PC-9 (cell line): Measurements from ENCODE around the gene CD59. TPM values are rescaled to one million over a fixed set of nuclear protein-coding genes. Genes with fewer than 3 reads are reported as not detected.

ENCODE experiments used
- BruUV-seq: library from RNA; stranded (reverse); fragments of 400-500 nt; replicated peaks from 2 replicates; lab custom pipeline; 2021; lab: Mats Ljungman, UMichigan
- CTCF ChIA-PET: fragments of 300-600 bp; sonication (Branson Sonifier 250); formaldehyde crosslinking; loops from one replicate; lab custom pipeline; 2022; ENCODE audit warnings: antibody characterized with exemption; lab: Charles Lee
- POLR2A ChIA-PET: fragments of 300-600 bp; sonication (Branson Sonifier 250); formaldehyde crosslinking; loops from one replicate; lab custom pipeline; 2022; ENCODE audit warnings: antibody characterized with exemption; ENCODE audit not compliant: unreplicated experiment; lab: Charles Lee
- DNase-seq, 2 experiments: peaks; one replicate each; pipeline versions ENCODE4 v3.0.0 to v3.0.0-alpha.2; 2015 to 2022; ENCODE audit warnings: mixed read lengths in 1 of 2
- H2AFZ ChIP-seq: fragments of 200-600 bp; sonication (generic); 2 replicates; pipeline ENCODE4 v1.8.1; 2017; ENCODE audit warnings: antibody characterized with exemption
- H3F3A ChIP-seq: fragments of 200-600 bp; sonication (generic); 2 replicates; pipeline ENCODE4 v1.8.1; 2017; ENCODE audit warnings: antibody characterized with exemption, mild to moderate bottlenecking, low read depth; ENCODE audit not compliant: insufficient read depth
- H3K27ac ChIP-seq: fragments of 200-600 bp; sonication (generic); 2 replicates; pipeline ENCODE4 v1.6.1; 2016; ENCODE audit warnings: mixed run types
- H3K27me3 ChIP-seq: fragments of 200-600 bp; sonication (generic); 2 replicates; pipeline ENCODE4 v1.6.1; 2016; ENCODE audit warnings: low read depth, mixed run types; ENCODE audit not compliant: insufficient read depth
- H3K36me3 ChIP-seq: fragments of 200-600 bp; sonication (generic); 2 replicates; pipeline ENCODE4 v1.6.1; 2016; ENCODE audit warnings: low read depth, mixed run types
- H3K4me1 ChIP-seq: fragments of 200-600 bp; sonication (generic); replicated peaks from 2 replicates; pipeline ENCODE4 v1.6.1; 2016; ENCODE audit warnings: mixed run types; ENCODE audit not compliant: insufficient read depth
- H3K4me2 ChIP-seq: fragments of 200-600 bp; sonication (generic); 2 replicates; pipeline ENCODE4 v1.6.1; 2017; ENCODE audit warnings: mixed run types
- H3K4me3 ChIP-seq: fragments of 200-600 bp; sonication (generic); 2 replicates; pipeline ENCODE4 v1.6.1; 2016; ENCODE audit warnings: mixed run types
- H3K79me2 ChIP-seq: fragments of 200-600 bp; sonication (generic); 2 replicates; pipeline ENCODE4 v1.6.1; 2017; ENCODE audit warnings: low read depth, mixed run types
- H3K9me2 ChIP-seq: fragments of 200-600 bp; sonication (generic); 2 replicates; pipeline ENCODE4 v1.8.1; 2017; ENCODE audit warnings: mild to moderate bottlenecking; ENCODE audit not compliant: insufficient read depth
- H3K9me3 ChIP-seq: fragments of 200-600 bp; sonication (generic); 2 replicates; pipeline ENCODE4 v1.8.1; 2016; ENCODE audit warnings: low read depth; ENCODE audit not compliant: insufficient read depth
- H4K20me1 ChIP-seq: fragments of 200-600 bp; sonication (generic); 2 replicates; pipeline ENCODE4 v1.8.1; 2017; ENCODE audit not compliant: insufficient read depth
- EZH2 ChIP-seq: fragments of 200-600 bp; sonication (generic); IDR thresholded peaks from 2 replicates; pipeline ENCODE4 v1.8.0; 2017; ENCODE audit warnings: antibody characterized with exemption, low read depth
- intact Hi-C: fragments of 100-400 bp; cut with micrococcal nuclease; formaldehyde crosslinking; loops from one replicate; pipeline ENCODE4 v1.10.0; 2022; ENCODE audit not compliant: unreplicated experiment
- total RNA-seq: library from RNA; stranded (reverse); gene quantifications from 2 replicates; pipeline ENCODE4 v1.2.3, GENCODE V29; 2021
- TF ChIP-seq, protein P1 (sequence below): fragments of 200-600 bp; sonication (generic); conservative IDR thresholded peaks from 2 replicates; pipeline ENCODE4 v1.6.1; 2017; ENCODE audit warnings: mixed run types, antibody characterized with exemption, mild to moderate bottlenecking, moderate library complexity

CD59 gene
- total RNA-seq, 1 experiment from 2014 or later = 291 TPM

GRCh38 chr11:33724644-33725035 is 11.6 kb downstream of the CD59 start:
- H3K27ac ChIP-seq = peak overlapping the region; percentile 67
- H3K4me2 ChIP-seq = 0 out of 2 replicates have a peak overlapping the region, but pooled peaks have one; percentile 7
- no peak for TF ChIP-seq EZH2
- TF ChIP-seq, protein P1, sequence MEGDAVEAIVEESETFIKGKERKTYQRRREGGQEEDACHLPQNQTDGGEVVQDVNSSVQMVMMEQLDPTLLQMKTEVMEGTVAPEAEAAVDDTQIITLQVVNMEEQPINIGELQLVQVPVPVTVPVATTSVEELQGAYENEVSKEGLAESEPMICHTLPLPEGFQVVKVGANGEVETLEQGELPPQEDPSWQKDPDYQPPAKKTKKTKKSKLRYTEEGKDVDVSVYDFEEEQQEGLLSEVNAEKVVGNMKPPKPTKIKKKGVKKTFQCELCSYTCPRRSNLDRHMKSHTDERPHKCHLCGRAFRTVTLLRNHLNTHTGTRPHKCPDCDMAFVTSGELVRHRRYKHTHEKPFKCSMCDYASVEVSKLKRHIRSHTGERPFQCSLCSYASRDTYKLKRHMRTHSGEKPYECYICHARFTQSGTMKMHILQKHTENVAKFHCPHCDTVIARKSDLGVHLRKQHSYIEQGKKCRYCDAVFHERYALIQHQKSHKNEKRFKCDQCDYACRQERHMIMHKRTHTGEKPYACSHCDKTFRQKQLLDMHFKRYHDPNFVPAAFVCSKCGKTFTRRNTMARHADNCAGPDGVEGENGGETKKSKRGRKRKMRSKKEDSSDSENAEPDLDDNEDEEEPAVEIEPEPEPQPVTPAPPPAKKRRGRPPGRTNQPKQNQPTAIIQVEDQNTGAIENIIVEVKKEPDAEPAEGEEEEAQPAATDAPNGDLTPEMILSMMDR = no peak
- peaks cover 25% of the 10 kb centered on the region for H3K36me3 ChIP-seq
- no peak for DNase-seq
- H2AFZ ChIP-seq = no peak overlapping the region
- H3F3A ChIP-seq = peaks cover 24% of the 10 kb centered on the region; the same call in 1 of the 2 replicates
- H3K4me1 ChIP-seq = peaks cover 38% of the 10 kb centered on the region
- peaks cover 91% of the 10 kb centered on the region for H3K79me2 ChIP-seq
- H3K9me2 ChIP-seq = no peaks in the 10 kb centered on the region
- no peak overlapping the region for H3K4me3 ChIP-seq
- CTCF ChIA-PET = no interaction called here
- no peaks in the 10 kb centered on the region for H3K27me3 ChIP-seq
- POLR2A ChIA-PET = no interaction called here
- peaks cover 33% of the 10 kb centered on the region for H4K20me1 ChIP-seq
- H3K9me3 ChIP-seq = no peaks in the 10 kb centered on the region
- intact Hi-C loops = no loop called here
- BruUV-seq = no TSS peak

- H2AFZ ChIP-seq = no peak overlapping the region
- no peak overlapping the region for H3K4me3 ChIP-seq
- intact Hi-C loops = loop anchor here (1.0 kb wide), 2 partner anchors 11 to 33 kb away; no protein-coding TSS in a partner anchor
- H3F3A ChIP-seq = peaks cover 33% of the 10 kb centered on the region; the same call in 1 of the 2 replicates
- peak; percentile 72 to 77 for DNase-seq
- peak overlapping the region; percentile 67 for H3K27ac ChIP-seq
- peaks cover 31% of the 10 kb centered on the region for H4K20me1 ChIP-seq
- H3K79me2 ChIP-seq = peaks cover 86% of the 10 kb centered on the region
- no TSS peak for BruUV-seq
- H3K9me3 ChIP-seq = no peaks in the 10 kb centered on the region
- H3K9me2 ChIP-seq = no peaks in the 10 kb centered on the region
- CTCF ChIA-PET = interaction anchor here (0.5 kb wide), 1 partner anchor 13 kb away, joined by 6 read pairs; the partner anchor contains the start of gene CD59
- H3K36me3 ChIP-seq = peaks cover 33% of the 10 kb centered on the region
- peaks cover 38% of the 10 kb centered on the region for H3K4me1 ChIP-seq
- no peaks in the 10 kb centered on the region for H3K27me3 ChIP-seq
- POLR2A ChIA-PET = interaction anchor here (0.6 kb wide), 1 partner anchor 33 kb away, joined by 7 read pairs; no protein-coding TSS in a partner anchor
- TF ChIP-seq, protein P1 = no peak
- no peak for TF ChIP-seq EZH2
- H3K4me2 ChIP-seq = peak overlapping the region; percentile 27
Observed at GRCh38 chr11:33723238-33723881, 12.9 kb downstream of the CD59 start.

DNA sequence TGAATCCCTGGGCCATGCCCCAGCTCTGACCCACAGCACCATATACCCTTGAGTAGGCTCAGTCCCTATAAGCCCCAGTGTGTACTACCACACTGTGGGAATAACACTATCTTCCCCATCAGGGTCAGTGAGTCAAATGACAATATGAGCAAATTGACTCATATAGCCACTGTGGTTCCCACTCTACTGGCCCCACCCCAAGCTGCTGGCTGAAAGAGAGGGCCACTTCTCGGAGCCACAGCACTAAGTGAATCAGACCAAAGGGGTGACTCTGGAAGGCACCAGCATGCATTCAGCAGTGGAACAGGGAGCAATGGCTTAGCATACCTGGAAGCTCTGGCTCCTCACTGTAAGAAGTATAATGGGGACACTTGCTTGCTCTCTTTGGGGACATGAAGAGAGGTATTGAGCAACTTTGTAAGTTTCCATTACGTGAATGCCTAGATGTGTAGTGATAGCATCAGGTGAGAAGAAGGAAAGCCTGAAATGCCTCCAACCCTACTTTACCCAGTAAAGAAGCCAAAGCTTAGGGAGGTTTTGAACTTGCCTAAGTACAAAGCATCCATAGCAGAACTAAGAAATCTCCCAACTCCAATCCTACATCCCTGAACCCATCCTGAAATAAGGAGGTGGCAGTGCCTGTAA is 13.5 kb downstream of the CD59 start:
- Histone ChIP-seq H3K79me2 (peaks cover 80% of the 10 kb centered on the region), H3K36me3 (peaks cover 38% of the 10 kb centered on the region), H3K9me3 (no peaks in the 10 kb centered on the region), H2AFZ (no peak overlapping the region), H3K9me2 (no peaks in the 10 kb centered on the region), H3F3A (peaks cover 38% of the 10 kb centered on the region; the same call in 1 of the 2 replicates), H4K20me1 (peaks cover 31% of the 10 kb centered on the region), H3K27ac (peak overlapping the region; percentile 67), H3K27me3 (no peaks in the 10 kb centered on the region), H3K4me3 (no peak overlapping the region), H3K4me2 (peak overlapping the region; percentile 27), H3K4me1 (peaks cover 38% of the 10 kb centered on the region)
- intact Hi-C loops = loop anchor here (1.0 kb wide), 2 partner anchors 12 to 32 kb away; no protein-coding TSS in a partner anchor
- TF ChIP-seq EZH2 = no peak
- TF ChIP-seq, protein P1 = no peak
- TSS peak; percentile 91 for BruUV-seq
- CTCF ChIA-PET = interaction anchor here (0.6 to 1.2 kb wide), 2 partner anchors 12 to 20 kb away, joined by 3 to 4 read pairs; no protein-coding TSS in a partner anchor
- POLR2A ChIA-PET = interaction anchor here (0.6 to 0.8 kb wide), 2 partner anchors 31 to 32 kb away, joined by 7 to 8 read pairs; no protein-coding TSS in a partner anchor
- DNase-seq = peak; percentile 70 to 73
